AG04450 (cell line): ENCODE results near the gene TULP4. TPM values are rescaled to one million over a fixed set of nuclear protein-coding genes. Genes with fewer than 3 reads are reported as not detected.
"Not testable (repeated sequence)": the region's sequence is repeated elsewhere in the genome, so short reads cannot be mapped to it uniquely, and the experiment has no call there.

ENCODE experiments used
- CTCF ChIA-PET: fragments of 300-600, 350-600 bp; formaldehyde crosslinking; extraction: SDS; loops from one replicate; lab custom pipeline; 2022; ENCODE audit warnings: antibody characterized with exemption, inconsistent platforms; lab: Charles Lee
- POLR2A ChIA-PET: fragments of 350-600 bp; formaldehyde crosslinking; extraction: SDS; loops from one replicate; lab custom pipeline; 2021; ENCODE audit warnings: antibody characterized with exemption, inconsistent platforms; lab: Yijun Ruan, JAX
- DNase-seq: peaks from one replicate; pipeline ENCODE4 v3.0.0-alpha.2; 2011; ENCODE audit warnings: low read depth, low spot score
- H3K27ac ChIP-seq: one replicate; pipeline ENCODE4 v1.5.1; 2012; ENCODE audit warnings: low read depth, low read length, control low read depth
- H3K27me3 ChIP-seq: one replicate; pipeline ENCODE4 v1.6.0; 2012; ENCODE audit warnings: low read length; ENCODE audit not compliant: control insufficient read depth, insufficient read depth
- H3K4me3 ChIP-seq: 2 replicates; pipeline ENCODE4 v1.5.1; 2011; ENCODE audit warnings: mild to moderate bottlenecking, low read depth, low read length, control low read depth
- H3K9me3 ChIP-seq: 2 replicates; pipeline ENCODE4 v1.5.1; 2012; ENCODE audit warnings: low read length; ENCODE audit not compliant: control insufficient read depth, insufficient read depth
- polyA plus RNA-seq: library from polyadenylated mRNA; depleted of rRNA; stranded (reverse); fragments of >200 nt; gene quantifications from 2 replicates; pipeline ENCODE4 v1.2.3, GENCODE V29; 2011
- TF ChIP-seq, protein P1 (sequence below): IDR thresholded peaks from 2 replicates; pipeline ENCODE4 v1.5.1; 2011; ENCODE audit warnings: low read depth, low read length, control low read depth, inconsistent platforms

Gene TULP4
- polyA plus RNA-seq, 1 experiment: 15.9 TPM

DNA sequence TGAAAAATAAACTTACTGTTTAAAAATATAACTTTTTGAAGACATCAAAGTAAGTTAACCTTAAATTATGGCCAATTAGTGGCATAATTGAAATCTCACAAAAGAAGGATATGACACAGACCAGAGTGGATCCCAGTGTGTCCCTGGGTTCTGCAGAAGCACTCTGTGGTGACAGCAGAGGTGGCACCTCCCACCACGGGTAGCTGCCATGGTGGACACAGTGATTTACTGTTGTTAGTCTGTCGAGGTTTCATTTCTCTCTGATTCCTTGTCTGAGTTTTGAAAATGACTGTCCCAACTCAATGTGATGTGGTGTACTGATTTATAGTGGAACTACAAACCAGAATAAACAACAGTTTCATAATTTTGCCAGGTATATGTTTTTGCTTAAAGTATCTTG lies 76.5 kb downstream of the TULP4 start:
- ChIA-PET POLR2A (no interaction called here), CTCF (interaction anchor here (0.7 kb wide), 1 partner anchor 58 kb away, joined by 6 read pairs; no protein-coding TSS in a partner anchor)
- DNase-seq: no peak
- H3K27ac ChIP-seq: no peak overlapping the region
- no peaks in the 10 kb centered on the region for H3K27me3 ChIP-seq
- TF ChIP-seq, protein P1, sequence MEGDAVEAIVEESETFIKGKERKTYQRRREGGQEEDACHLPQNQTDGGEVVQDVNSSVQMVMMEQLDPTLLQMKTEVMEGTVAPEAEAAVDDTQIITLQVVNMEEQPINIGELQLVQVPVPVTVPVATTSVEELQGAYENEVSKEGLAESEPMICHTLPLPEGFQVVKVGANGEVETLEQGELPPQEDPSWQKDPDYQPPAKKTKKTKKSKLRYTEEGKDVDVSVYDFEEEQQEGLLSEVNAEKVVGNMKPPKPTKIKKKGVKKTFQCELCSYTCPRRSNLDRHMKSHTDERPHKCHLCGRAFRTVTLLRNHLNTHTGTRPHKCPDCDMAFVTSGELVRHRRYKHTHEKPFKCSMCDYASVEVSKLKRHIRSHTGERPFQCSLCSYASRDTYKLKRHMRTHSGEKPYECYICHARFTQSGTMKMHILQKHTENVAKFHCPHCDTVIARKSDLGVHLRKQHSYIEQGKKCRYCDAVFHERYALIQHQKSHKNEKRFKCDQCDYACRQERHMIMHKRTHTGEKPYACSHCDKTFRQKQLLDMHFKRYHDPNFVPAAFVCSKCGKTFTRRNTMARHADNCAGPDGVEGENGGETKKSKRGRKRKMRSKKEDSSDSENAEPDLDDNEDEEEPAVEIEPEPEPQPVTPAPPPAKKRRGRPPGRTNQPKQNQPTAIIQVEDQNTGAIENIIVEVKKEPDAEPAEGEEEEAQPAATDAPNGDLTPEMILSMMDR: no peak
- peaks cover 6% of the 10 kb centered on the region for H3K9me3 ChIP-seq
- H3K4me3 ChIP-seq: no peak overlapping the region

- no peaks in the 10 kb centered on the region for H3K27me3 ChIP-seq
- no peak for DNase-seq
- TF ChIP-seq, protein P1: no peak
- ChIA-PET POLR2A (no interaction called here), CTCF (no interaction called here)
- no peak overlapping the region for H3K4me3 ChIP-seq
- H3K9me3 ChIP-seq: peaks cover 6% of the 10 kb centered on the region
- H3K27ac ChIP-seq: no peak overlapping the region
These were observed 77.1 kb downstream of the TULP4 start for GRCh38 chr6:158389193-158389919.

GRCh38 chr6:158391276-158391675 lies 79.0 kb downstream of the TULP4 start:
- H3K27ac ChIP-seq: no peak overlapping the region
- TF ChIP-seq, protein P1: no peak
- ChIA-PET POLR2A (no interaction called here), CTCF (no interaction called here)
- H3K27me3 ChIP-seq: no peaks in the 10 kb centered on the region
- no peak for DNase-seq
- H3K4me3 ChIP-seq: no peak overlapping the region
- H3K9me3 ChIP-seq: peaks cover 6% of the 10 kb centered on the region

GRCh38 chr6:158391977-158392376 lies 79.7 kb downstream of the TULP4 start:
- H3K9me3 ChIP-seq, POLR2A ChIA-PET, H3K27ac ChIP-seq, CTCF ChIA-PET, H3K27me3 ChIP-seq, H3K4me3 ChIP-seq, DNase-seq: not testable (repeated sequence)

- H3K9me3 ChIP-seq: peaks cover 6% of the 10 kb centered on the region
- no peaks in the 10 kb centered on the region for H3K27me3 ChIP-seq
- POLR2A ChIA-PET: no interaction called here
- H3K27ac ChIP-seq: no peak overlapping the region
- DNase-seq: no peak
- CTCF ChIA-PET: interaction anchor here (1.1 to 1.5 kb wide), 2 partner anchors 175 to 208 kb away, joined by 3 read pairs; no protein-coding TSS in a partner anchor
- TF ChIP-seq, protein P1: no peak
- no peak overlapping the region for H3K4me3 ChIP-seq
These were observed 83.9 kb downstream of the TULP4 start for GRCh38 chr6:158396136-158396535.
